NCI-H1694 treated with DMSO at 0.1 percent for 48 hours (cell line): Measurements from ENCODE around the gene GRK6.
"Not testable (repeated sequence)": the region's sequence is repeated elsewhere in the genome, so short reads cannot be mapped to it uniquely, and the experiment has no call there.

ENCODE experiments used
- DNase-seq: peaks from one replicate; lab custom pipeline; 2025; lab: John Stamatoyannopoulos, UW

The GRK6 gene

DNA sequence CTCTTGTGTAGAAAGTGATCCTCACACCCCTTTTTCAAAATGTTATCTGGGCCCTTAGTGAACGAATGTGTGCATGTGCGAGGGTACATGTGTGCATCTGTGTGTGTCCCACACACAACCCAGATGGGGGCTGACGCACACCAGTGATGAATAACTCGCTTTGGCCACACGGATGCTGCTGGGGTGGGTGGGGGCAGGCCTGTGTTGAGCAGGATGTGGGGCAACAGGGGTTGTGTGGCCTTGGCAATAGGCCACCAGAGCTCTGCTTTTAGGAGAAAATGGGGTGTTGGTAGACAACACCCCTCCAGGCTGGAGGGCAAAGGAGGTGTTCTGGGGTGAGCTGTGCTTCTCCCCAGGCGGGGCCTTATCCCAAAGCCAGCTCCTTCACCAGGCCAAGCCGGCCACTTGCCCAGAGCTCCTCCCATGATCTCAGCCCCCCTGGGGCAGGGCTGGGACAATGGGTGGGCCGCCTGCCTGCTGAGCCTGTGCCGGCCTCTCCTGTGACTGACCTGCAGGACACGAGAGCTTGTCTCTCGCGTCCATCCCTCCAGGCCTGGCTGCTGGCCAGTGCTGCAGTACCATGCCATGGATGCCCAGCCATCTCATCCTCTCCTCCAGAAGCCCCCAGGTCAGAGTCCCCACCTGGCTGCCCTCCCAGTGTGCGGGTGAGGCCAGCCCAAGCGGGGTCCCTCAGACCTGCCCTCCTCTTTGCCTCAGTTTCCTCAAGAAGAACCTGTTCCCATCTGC, 45.3 kb downstream of the GRK6 start:
- no peak for DNase-seq

DNA sequence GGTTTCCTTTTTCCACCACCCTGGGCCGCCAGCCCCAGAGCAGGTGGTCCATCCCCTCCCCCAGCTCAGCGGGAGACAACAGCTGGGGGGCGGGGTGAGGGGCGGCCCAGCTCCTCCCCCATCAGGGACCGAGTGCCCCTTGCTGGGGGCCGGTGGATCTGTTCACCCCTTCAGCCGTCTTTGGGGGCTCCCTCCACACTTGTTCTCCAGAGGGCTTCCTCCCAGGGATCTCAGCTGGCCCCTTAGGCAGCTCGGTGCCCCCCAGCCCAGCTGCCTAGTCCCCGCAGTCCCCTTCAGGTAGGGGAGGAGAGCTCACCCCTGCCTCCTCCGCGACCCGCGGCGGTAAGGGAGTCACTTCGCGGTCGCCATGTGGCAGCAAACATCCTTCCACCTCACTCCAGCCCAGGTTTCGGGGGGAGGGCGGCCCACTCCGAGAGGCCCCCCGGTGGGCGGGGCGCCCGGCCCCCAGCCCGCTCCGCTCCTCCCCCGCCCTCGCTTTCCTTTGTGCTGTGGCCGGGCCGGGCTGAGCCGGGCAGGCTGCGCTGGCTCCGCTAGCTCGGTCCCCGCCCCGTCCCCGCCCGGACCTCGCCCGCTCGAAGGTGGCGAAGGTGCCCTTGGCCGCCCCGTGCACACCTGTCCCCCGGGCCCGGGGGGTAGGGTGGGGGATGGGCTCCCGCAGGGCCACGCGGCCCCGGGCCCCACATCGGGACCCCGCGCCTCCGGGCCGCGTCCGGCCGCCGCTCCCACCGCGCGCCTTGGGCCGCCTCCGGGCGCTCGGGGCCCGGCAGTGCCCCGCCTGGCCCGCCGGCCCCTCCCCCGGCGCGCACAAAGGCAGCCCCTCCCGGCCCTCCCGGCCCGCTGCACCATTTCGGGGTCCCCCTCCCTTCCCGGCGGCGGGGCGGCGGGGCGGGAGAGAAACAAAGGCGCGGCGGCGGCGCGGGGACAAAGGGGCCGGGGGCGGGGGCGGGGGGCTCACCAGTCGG, 46.3 kb downstream of the GRK6 start:
- no peak for DNase-seq

DNA sequence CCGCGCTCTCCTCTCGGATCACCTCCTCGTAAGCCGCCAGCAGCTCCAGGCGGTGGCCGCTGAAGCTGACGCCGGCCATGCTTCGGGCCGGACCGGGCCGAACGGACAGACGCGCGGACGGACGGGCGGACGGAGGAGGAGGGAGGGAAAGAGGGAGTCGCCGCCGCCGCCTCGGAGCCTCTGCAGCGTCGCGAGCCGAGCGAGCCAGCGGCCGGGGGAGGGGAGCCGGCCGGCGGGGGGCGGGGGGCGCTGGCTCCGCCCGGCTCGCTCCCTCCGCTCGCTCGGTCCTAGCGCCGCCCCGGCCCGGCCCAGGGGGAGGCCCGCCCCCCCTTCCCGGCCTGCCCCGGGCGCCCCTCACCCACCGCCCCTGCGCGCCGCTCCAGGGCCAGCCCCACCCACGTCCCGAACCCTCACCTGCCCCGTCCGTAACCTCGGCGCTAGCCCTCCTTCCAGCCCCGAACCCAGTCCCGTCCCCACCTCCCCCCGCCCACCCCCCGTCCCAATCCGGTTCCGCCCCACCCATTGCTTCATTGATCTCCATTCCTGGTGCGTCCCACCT, 47.0 kb downstream of the GRK6 start, which contains the start of gene DBN1:
TSS of gene DBN1 (minus strand) at position 192 of the 559 bp plus-strand sequence. CDS start at position 79, 113 bp downstream.
- peak; percentile 24 for DNase-seq

DNA sequence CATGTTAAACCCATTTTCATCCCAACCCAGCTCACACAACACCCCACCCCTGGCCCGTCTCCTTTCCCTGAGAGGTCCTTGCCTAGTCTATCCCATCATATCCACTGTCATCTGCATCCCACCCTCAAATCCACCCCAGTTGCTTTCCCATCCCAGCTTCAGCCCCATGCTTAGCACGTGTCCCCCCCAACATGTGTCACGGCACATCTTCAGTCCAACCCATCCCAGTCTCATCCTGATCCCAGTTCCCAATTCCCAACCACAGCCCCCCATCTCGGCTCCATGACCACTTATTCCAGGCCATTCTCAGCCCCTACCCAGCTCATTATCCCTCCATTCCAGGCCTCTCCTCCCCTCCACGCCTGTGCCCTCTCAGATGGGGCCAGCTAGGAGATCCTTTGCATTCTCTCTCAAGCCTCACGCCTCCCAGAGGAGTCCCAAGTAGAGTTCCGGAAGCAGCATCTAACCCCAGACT, 47.6 kb downstream of the GRK6 start:
- DNase-seq, result no peak

DNA sequence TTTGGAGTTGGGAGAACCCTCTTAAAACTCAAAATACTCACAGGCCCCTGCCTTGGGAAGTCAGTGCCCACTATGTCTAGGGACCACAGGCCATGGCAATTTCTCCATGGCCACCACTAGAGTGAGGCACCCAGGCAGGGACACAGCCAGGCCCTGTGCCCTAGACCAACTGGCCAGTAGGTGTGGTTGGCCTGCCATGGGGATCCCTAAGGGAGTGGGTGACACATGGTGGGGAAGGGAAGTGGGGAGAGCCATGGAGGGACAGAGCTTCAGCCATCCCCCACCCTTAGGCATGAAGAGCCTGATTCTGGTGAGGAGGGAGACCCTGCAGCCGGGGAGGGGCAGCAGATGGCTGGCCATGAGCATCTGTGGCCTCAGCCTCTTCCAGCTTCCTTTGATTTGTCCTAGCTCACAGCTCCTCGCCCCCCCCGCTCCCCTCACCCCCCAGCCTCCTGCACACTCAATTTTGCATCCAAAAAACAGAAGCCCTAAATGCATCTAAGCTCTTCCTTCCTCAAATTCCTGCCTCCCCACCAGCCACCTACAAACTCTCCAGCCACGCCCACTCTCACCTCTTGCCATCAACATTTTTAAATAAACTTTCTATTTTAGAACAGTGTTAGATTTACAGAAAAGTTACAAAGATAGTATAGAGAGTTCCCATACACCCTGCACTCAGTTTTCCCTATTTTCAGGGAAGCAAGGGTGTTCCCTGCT, 48.5 kb downstream of the GRK6 start:
- DNase-seq, result no peak

DNA sequence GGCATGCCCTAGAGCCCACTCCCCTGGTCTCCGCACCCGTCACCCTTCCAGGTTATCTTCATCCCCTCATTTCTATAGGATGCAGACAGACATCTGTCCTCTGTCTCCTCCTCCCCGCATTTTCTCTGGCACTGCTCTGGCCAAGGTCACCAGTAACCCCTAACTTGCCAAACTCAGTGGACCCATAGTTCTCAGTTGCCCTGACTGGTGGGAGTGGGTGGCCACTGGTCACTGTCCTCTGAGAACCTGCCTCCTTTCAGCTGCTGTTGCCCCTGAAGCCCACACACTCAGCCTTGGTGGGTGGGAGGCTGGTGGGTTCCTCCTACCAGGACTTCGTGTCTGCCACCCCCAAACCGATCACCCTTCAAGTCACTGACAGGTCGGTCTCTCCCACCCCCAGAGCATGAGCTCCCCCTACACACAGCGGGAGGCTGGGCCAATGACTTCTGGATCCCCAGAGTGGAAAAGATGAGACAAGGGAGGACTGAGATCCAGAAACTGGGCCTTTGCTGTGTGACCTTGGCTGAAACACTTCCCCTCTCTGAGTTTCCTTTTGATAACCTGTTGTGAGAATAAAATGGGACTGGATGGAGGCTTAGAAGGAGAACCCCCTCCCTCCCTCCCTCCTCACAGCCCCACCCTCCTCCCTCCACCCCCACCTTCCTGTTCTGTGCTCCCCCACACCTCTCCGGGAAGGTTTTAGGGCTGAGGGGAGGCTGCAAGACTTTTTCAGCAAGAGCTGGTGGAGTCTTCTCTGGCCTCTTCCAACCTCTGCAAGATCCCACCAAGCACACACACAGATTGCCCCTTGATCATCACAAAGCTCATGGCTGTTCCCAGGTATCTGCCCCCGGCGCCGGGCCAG, 49.3 kb downstream of the GRK6 start:
- DNase-seq, result no peak

DNA sequence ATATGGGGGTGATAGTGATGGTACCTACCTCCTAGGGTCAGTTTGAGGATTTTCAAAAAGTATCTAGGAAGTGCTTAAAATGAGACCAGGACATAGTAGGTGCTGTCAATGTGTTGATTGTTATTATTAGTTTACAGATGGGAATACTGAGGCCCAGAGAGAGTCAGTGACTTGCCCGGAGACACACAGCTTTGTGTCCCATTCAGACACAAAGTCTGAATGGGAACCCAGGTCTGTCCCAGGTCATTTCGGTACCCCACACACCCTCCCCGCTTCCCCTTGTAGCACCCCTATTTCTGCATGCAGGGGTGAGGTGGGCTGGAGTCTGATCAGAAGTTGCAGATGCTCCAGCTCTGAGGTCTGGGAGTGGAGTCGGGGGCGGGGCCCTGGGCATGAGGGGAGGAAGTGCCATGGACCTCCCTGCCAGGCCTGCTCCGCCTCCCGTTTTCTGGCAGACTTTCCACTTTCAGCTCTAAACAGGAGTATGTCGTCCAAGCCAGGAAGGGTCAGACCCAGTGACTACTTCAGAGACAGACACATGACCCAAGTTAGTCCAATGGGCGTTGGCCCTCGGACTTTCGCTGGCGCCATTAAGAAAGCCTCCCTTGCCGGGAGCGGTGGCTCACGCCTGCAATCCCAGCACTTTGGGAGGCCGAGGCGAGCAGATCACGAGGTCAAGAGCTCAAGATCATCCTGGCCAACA, 50.2 kb downstream of the GRK6 start:
- no peak for DNase-seq

DNA sequence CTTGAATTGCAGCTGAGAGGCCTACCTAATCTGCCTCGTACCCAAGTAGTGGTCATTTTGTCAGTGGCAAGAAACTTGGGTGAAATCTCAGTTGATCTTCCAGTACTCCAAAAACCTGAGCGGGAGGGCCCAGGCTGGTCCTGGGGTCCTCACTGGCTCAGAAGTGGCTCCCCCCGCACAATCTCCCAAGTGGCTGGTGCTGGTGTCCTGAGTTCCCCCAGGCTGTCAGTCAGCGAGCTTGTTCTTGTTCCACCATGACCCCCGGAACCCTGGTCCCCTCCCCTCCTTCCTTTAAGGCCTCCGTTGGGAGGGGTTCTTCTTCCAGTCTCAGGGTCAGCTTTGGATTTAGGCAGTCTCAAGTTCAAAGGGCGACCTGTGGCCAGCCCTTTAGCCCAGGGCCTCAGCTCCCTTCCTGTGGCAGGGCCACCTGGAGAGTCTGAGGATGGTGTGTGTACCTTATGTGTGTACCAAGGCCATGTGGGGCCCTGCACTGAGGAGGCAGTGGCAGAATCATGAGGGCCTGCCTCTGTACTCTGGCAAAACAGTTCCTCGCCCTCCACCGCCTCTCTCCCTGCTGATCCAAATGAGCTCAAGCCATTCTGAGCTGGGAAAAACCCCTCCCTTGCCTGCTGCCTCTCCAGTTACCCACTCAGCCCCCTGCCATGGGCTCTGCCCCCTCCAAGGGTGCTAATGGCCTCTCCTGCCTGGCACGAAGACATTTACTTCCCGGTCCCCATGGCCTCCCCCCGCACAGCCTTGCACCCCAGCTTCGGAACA, 51.4 kb downstream of the GRK6 start:
- DNase-seq, result no peak

DNA sequence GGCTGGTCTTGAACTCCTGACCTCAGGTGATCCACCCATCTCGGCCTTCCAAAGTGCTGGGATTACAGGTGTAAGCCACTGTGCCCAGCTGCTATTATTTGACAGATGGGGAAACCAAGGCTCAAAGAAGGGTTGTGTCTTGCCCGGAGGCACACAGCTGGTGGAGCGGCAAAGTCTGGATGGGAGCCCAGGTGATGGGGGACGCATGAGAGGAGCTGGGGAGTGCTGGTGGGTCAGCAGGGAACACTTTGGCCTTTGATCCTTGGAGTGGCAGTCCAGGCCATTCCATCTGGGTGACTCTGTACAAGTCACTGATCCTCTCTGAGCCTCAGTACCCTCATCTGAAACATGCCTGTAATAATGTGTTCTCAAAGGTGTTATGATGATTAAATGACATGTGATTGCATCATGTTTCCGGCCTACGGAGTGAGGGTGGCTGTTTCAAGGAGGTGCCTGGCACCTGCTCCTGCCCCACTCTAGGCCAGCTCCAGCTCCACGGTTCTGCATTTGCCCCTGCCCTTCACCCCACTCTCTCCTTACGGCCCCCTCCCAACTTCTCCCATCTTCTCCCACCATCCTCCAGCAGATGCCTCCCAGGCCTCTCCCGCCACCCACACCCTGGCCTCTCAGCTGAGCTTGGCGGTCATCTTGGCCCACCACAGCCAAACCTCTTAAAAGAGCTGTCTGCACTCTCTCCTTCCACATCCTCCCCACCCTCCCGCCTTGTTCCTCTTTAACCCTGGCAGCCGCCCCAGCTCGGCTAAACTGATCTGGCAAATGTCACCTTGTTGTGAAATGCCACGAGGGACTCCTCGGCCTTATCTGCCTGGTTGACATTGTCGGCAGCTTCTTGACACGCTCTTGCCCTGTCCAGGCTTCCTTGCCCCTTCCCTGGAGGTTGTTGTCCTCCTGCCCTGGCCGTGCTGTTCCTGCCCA, 52.5 kb downstream of the GRK6 start:
- DNase-seq, result no peak

DNA sequence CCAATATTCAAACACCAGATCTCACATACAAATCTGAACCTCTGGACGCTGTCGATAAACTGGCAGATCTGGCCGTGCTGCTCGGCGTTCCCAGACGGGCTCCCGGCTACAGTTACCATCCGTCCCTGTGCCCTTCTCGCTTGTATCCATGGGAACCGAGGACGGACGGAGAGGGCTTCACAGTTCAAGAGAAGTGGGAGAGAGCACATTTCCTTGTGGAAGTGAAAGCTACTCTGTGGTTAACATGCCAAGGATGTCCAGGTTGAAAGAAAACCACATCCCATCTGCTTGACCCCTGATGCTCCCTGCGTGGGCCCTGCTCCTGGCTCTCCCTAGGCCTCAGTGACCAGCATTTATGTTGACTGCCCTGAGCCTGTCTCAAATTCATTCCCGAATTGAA, 53.3 kb downstream of the GRK6 start:
- DNase-seq, result no peak

DNA sequence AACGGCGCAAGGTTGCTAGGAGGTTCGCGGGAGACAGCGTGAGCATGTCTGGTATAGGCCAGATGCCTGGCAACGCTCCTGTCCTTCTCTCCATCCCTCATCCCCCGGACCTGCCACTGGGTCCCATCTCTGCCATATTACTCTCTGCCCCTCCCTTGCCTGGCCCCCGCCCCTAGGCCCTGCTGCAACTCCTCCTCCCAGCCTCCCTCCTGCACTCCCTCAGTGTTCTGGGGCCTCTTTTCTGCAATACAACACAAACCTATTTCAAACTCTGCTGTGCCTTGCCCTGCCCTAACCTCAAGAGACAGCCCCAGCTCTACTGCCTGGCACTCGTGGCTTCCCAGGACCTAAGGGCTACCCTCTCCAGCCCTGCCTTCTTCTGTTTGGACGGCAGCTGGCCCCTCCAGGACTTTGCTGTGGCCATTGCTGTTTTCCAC, 55.9 kb downstream of the GRK6 start:
- DNase-seq, result no peak

DNA sequence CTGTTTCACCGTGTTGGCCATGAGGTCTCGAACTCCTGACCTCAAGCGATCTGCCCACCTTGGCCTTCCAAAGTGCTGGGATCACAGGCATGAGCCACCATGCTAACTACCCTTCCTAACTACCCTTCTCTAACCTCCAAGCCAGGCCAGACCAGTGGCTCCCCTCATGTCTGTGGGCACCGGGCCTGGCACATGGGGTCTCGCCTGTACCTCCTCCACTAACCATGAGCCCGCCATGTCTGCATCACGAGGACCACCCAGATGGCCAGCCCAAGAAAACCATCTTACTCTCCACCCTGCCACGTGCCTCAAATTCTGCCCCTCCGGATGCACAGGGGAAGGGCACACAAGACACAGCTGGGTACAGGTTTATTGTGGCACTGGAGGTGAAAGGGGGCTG, 56.6 kb downstream of the GRK6 start:
- DNase-seq, result no peak

DNA sequence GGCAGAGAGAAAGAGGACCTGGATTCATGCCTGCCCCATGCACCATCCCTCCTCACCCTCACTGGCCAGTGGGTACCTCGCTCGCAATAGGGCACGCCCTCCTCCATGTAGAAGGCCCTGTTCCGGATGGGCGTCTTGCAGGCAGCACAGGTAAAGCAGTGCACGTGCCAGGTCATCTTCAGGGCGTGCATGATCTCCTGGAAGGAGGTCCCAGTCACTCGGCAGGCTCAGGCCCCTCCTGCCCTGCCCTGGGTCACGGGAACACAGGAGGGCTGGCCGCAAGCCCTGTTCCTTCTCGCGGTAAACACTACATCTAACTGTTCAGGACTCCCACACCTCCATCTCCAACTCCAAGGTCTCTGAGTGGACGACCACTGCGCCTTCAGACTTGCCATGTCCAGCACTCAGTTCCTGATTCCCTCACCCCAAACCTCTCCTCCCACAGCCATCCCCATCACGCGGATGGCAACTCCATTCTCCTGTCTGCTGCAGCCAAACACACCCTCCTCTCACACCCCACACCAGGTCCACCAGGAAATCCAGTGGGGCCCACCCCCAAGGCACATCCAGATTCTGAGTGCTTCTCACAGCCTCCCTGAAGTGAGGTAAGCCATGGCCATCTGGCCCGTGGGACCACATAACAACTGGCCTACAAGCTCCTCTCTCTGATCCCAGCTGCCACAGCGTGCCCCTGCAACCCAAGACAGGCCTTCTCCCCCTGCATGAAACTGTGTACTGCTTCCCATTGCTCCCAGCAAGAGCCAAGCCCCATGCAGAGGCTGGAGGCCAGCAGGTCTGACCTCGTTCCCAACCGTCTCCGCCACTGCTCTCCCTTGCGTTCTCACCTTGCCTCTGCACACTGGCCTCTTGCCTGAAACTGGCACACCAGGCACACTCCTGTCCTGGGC, 57.8 kb downstream of the GRK6 start:
- DNase-seq, result no peak

DNA sequence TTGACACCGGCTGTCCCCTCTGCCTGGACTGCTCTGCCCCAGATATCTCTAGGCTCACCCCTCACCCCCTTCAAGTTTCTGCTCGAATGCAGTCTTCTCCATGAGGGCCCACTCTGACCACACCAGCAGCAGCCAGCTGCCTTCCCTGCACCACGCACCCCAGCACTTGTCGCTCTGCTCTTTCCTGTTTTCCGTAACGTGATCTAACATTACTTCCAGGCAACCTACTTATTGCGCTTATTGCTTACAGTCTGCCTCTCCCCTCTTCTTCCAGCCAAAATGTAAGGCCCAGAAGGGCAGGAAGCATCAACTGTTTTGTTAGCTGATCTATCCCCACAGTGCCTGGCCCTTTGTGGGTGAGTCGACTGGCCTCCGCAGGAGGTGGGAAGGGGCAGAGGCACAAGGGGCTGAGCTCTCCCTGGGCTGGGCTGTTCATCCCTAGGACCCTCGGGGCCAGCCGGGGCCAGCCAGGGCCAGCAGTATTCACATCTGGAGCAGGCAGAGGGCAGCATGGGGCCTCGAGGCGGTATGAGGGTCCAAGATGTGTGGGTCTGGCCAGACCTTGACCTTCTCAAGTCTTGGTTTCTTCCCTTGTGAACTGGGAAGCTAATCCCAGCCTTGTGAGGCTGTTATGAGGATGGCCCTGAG, 58.5 kb downstream of the GRK6 start:
- DNase-seq, result no peak

DNA sequence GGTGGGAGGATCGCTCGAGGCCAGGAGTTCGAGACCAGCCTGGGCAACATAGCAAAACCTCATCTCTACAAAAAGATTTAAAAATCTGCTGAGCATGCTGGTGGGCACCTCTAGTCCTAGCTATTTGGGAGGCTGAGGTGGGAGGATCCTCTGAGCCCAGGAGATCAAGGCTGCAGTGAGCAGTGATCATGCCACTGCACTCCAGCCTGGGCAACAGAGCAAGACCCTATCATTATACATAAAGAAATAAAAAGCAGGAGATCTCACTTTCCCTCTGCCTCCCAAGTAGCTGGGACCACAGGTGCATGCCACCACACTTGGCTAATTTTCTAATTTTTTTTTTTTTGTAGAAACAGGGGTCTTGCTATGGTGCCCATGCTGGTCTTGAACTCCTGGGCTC, 59.3 kb downstream of the GRK6 start:
- DNase-seq, result not testable (repeated sequence)

DNA sequence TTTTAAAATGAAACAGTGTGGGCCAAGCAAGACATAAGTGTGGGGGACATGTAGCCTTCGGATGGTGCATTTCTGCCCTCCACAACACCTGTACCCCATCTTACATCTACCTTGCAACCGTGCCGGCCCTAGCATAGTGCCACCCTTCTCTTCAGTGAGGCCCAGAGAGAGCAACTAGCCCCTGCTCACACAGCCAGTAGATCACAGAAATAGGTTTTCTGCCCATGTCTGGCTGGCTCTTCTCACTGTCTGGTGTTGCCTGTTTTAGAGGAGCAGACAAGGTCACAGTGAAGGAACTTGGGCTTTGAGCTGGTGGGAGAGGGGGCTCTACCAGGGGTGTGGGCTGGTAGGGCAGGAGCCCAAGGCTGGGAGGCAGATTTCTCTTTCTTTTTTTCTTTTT, 59.8 kb downstream of the GRK6 start:
- no peak for DNase-seq

DNA sequence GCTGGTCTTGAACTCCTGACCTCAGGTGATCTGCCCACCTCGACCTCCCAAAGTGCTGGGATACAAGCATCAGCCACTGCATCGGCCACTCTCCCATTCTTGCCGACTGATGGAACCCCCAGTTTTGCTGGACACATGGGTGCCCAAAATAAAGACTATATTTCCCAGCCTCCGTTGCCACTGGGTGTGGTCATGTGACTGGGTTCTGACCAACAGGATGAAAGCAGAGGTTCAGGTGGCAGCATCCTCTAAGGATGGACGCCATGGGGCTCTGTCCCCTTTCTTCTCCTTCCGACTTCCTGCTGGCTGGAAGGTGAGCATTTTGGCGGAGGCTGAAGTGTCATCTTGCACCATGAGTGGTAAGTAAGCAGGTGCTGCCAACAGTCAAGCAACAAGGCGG, 60.7 kb downstream of the GRK6 start:
- DNase-seq, result no peak
